ENCODE measurements around the gene TCEAL1. TPM values are rescaled to one million over a fixed set of nuclear protein-coding genes. Genes with fewer than 3 reads are reported as not detected.
A peak's percentile ranks its signal among the peaks of the same experiment; 100 is the strongest.

Gene TCEAL1
- total and polyA plus RNA-seq, 2 of the 13 experiments (the other 11 are each of a cell fraction or from before 2014, with no cell fraction given): 11.2 to 14.8 TPM

GRCh38 chrX:103629318-103630170, 769 bp downstream of the TCEAL1 start (continued):
- TF ChIP-seq FOXO1 (CRISPR knock-in tag; IDR thresholded peaks at IDR 0.05) (no peak), HDAC6 (IDR thresholded peaks at IDR 0.05; ENCODE audit: low read depth, low read length) (no peak), ZNF337 (CRISPR knock-in tag; IDR thresholded peaks at IDR 0.05; ENCODE audit: borderline replicate concordance, low read depth) (no peak), ZNF484 (CRISPR knock-in tag; IDR thresholded peaks at IDR 0.05; ENCODE audit: borderline replicate concordance, low read depth) (no peak), ZNF691 (CRISPR knock-in tag; IDR thresholded peaks at IDR 0.05; ENCODE audit: borderline replicate concordance, low read depth) (no peak), GFI1 (CRISPR knock-in tag; IDR thresholded peaks at IDR 0.05; ENCODE audit: borderline replicate concordance) (no peak), ZNF276 (CRISPR knock-in tag; IDR thresholded peaks at IDR 0.05; ENCODE audit: low read depth) (no peak), NCOA1 (CRISPR knock-in tag; IDR thresholded peaks at IDR 0.05) (no peak), ATF5 (CRISPR knock-in tag; IDR thresholded peaks at IDR 0.05; ENCODE audit: low read depth) (no peak), TEAD3 (CRISPR knock-in tag; optimal IDR thresholded peaks at IDR 0.05; ENCODE audit: borderline replicate concordance) (no peak), SCMH1 (CRISPR knock-in tag; IDR thresholded peaks at IDR 0.05; ENCODE audit: borderline replicate concordance) (no peak), ZNF761 (CRISPR knock-in tag; conservative IDR thresholded peaks at IDR 0.05) (no peak), TFAP4 (IDR thresholded peaks at IDR 0.05; ENCODE audit: borderline replicate concordance, low read depth) (no peak), NONO (IDR thresholded peaks at IDR 0.05) (no peak), NONO (CRISPR knock-in tag; conservative IDR thresholded peaks at IDR 0.05) (no peak), ZNF343 (CRISPR knock-in tag; IDR thresholded peaks at IDR 0.05) (no peak), ZNF234 (CRISPR knock-in tag; conservative IDR thresholded peaks at IDR 0.05) (no peak), AGO1 (IDR thresholded peaks at IDR 0.05; ENCODE audit: low read depth, low read length, poor library complexity, severe bottlenecking) (no peak), ZNF556 (CRISPR knock-in tag; IDR thresholded peaks at IDR 0.05; ENCODE audit: borderline replicate concordance) (no peak; the same call in 1 of the 2 replicates), MAX (IDR thresholded peaks at IDR 0.05) (peak; percentile 78), CERS6 (CRISPR knock-in tag; IDR thresholded peaks at IDR 0.05) (no peak), NRL (CRISPR knock-in tag; IDR thresholded peaks at IDR 0.05; ENCODE audit: borderline replicate concordance) (0 out of 2 replicates have a peak, but pooled peaks have one; percentile 35), ZFYVE20 (CRISPR knock-in tag; IDR thresholded peaks at IDR 0.05; ENCODE audit: borderline replicate concordance, low read depth) (no peak), ZNF510 (CRISPR knock-in tag; IDR thresholded peaks at IDR 0.05; ENCODE audit: low read depth) (no peak)
